GM21367 (cell line): ENCODE measurements around the gene CSHL1.

Experiments
- ATAC-seq: cut with Tn5 transposase; IDR thresholded peaks from one replicate; pipeline ENCODE4 v1.9.1; 2021; ENCODE audit not compliant: unreplicated experiment

Gene CSHL1

GRCh38 chr17:63911041-63911635, at the start of gene CSHL1:
TSS of gene CSHL1 (minus strand) at chr17:63911258. CDS start at chr17:63911196, 62 bp downstream.
- ATAC-seq = no peak

- ATAC-seq = no peak
Measured at GRCh38 chr17:63960430-63960829, 49.4 kb upstream of the CSHL1 start.

GRCh38 chr17:63960006-63960405, 48.9 kb upstream of the CSHL1 start:
- ATAC-seq = no peak

- no peak for ATAC-seq
Measured at GRCh38 chr17:63956296-63956920, 45.4 kb upstream of the CSHL1 start.

- ATAC-seq = no peak
Measured at GRCh38 chr17:63955791-63956190, 44.7 kb upstream of the CSHL1 start.

- ATAC-seq = no peak
Measured at GRCh38 chr17:63955232-63955631, 44.2 kb upstream of the CSHL1 start.

- no peak for ATAC-seq
Measured at GRCh38 chr17:63954402-63955063, 43.5 kb upstream of the CSHL1 start.

- ATAC-seq = no peak
Measured at GRCh38 chr17:63950940-63951907, 40.2 kb upstream of the CSHL1 start.

- no peak for ATAC-seq
Measured at GRCh38 chr17:63949576-63950250, 38.7 kb upstream of the CSHL1 start.

GRCh38 chr17:63948521-63948920, 37.5 kb upstream of the CSHL1 start:
- no peak for ATAC-seq

GRCh38 chr17:63947711-63948330, 36.8 kb upstream of the CSHL1 start:
- no peak for ATAC-seq

GRCh38 chr17:63946440-63947363, 35.6 kb upstream of the CSHL1 start:
- ATAC-seq = no peak

- ATAC-seq = no peak
Measured at GRCh38 chr17:63945784-63946439, 34.9 kb upstream of the CSHL1 start.

- ATAC-seq = no peak
Measured at GRCh38 chr17:63944736-63945499, 33.9 kb upstream of the CSHL1 start.

GRCh38 chr17:63943745-63944144, 32.7 kb upstream of the CSHL1 start:
- ATAC-seq = no peak

GRCh38 chr17:63942309-63942985, 31.4 kb upstream of the CSHL1 start:
- no peak for ATAC-seq

GRCh38 chr17:63941751-63942150, 30.7 kb upstream of the CSHL1 start:
- ATAC-seq = no peak
